GM19328 (cell line): ENCODE data around the gene MCAT.
"Not testable (repeated sequence)": the region's sequence is repeated elsewhere in the genome, so short reads cannot be mapped to it uniquely, and the experiment has no call there.

ENCODE experiments used
- ATAC-seq: cut with Tn5 transposase; IDR thresholded peaks from one replicate; pipeline ENCODE4 v1.9.1; 2021; ENCODE audit warnings: mild to moderate bottlenecking, moderate library complexity; ENCODE audit not compliant: unreplicated experiment

Gene MCAT

DNA sequence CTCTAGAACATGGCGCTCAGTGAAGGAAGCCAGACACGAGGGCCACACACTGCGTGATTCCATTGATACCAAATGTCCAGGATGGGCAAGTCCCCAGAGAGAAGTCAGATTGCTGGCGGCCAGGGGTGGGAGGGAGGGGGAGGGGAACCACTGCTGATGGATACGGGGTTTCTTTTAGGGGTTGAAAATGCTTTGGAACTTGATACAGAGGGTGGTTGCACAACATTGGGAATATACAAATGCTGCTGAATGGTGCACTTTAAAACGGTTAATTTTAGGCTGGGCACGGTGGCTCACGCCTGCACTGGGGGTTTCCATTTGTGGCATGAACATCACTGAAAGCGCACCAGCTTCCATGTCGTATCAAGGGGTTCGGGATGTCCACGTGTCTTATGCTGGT is 13.2 kb upstream of the MCAT start:
- no peak for ATAC-seq

DNA sequence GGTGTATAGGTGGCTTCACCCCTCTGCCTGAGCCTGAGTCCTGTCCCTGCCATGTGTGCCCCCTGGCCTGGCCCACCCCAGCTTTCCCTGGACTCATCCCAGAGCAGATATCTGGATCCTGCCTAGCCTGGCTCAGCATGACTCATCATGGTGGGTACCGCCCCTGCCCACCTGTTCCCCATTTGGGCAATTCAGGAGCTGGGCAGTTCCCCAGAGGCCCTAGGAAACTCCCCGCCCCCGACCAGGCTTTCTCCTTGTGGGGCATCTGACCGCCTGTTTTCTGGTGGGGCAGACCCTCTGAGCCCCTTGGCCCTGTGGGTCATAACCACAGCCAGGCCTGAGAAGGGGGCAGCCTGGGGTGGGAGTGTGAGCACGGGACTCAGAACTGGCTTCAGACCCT is 12.6 kb upstream of the MCAT start:
- no peak for ATAC-seq

DNA sequence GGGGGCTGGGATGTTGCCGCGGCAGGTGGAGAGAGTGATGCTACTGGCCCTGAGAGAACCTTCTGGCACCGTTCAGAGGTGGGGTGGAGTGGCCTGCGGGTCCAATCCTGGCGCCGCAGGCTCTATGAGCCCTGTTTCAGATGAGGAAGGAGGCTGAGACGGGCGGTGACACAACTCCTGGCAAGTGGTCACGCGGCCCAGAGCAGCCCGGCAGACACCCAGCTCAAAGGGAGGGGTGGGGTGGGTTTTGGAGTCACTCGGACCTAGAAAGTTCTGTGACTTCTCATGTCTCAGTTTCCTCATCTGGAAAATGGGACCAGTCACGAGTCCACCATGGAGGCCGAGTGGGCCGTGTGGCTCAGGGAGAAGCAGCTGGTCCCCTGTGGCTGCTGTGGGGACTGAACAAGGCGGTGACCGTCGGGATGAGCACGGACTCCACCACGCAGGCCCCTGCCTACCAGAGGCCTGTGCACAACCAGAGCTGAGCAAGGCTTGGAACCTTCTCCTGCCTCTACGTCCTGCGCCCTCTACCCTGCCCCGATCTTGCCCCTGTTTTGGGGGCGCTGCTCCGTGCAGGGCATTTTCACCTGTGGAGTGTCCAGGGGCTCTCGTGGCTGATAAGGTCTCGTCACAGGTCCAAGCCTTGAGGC is 11.8 kb upstream of the MCAT start:
- ATAC-seq: no peak

DNA sequence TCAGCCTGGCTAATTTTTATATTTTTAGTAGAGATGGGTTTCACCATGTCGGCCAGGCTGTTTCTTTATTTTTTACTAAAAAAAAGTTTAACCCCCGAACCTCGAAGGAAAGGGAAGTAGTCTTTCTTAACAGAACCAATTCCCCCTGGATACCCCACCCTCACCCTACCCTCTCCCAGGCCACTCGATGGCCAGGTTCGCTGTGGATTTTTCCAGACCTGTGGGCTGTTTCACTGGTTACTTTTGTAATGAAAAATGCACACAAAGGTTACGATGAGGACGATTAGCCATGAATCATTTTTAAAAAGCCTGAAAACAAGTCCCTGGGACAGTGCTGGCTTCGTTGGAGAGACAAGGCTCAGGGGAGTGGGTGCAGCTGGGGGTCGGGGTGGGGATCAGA is 10.7 kb upstream of the MCAT start:
- ATAC-seq: no peak

DNA sequence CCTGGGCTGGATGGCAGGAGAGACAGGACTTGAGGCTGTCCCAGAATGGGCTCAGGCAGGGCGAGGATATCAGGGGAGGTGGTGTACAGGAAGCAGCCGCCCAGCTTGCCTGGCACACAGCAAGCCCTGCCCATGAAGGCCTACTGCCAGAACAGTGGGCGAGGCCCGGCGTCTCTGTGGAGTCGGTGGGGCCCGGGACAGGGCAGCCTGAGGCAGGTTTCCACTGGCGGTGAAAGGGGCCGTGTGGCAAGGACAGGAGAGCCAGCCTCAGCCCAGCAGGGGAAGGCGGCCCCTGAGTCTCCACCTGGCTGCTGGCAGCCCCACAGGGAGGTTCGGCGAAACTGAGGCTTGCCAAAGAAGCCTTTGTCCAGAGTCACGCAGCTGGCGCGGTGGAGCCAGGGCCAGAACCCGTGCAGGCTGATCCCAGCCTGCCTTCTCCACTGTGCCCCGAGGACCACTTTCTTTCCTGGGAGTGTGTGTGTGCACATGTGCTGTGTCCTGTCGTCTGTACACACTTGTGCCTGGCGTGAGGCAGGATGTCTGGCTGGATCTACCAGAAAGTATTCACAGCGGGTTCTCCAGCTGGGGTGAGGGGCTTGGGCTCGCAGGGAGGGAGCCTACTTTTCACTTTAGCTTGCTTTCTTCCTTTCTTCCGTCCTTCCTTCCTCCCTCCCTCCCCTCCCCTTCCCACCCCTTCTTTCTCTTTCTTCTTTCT is 9.3 kb upstream of the MCAT start:
- ATAC-seq: no peak

DNA sequence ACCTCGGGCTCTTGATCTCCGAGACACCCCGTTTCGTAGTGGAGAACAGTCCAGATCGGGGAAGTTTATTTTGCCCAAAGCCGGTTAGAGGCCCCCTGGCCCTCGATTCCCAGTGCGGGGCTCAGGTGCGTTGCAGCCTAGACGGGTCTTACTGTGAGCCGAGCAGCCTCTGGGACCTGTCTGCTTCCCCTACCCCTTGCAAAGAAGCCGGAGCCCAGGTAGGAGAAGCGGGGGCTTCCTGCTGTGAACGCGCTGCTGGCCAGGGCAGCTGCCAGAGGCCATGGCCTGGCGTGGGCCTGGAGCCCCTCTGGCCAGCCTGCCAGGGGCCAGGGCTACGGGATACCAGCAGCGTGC is 8.8 kb upstream of the MCAT start:
- ATAC-seq: no peak

DNA sequence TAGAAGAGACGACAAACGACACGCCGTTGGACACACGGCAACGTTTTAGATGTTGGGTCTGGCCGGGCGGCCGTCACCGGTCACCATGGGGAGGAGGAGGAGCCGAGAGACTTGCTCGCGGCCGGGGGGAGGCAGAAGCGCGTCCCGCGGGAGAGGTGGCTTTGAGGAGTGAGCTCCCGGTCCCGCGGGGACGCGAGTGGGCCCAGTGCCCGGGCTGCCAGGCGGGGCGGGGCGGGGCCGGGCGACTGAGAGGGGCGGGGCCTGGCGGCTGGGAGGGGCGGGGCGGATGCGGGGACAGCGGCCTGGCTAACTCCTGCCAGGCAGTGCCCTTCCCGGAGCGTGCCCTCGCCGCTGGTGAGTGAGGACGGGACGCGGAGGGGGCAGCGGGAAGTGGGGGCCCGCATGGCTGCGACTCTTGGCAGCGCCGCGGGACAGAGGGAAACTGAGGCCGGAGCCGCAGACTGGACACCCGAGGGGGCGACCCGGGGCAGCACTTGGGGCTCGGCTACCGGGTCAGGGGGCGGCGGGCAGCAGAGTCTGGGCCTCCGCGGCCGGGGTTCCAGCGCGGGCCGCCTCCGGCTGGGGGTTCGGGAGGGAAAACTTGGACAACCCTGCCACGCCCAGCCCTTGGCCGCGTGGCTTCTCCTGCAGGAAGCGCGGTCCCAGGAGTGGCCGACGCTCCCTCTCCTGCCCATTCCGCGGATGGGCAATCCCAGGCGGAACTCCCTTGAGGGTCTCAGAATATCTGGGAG is 8.2 kb upstream of the MCAT start, which contains the start of gene TSPO:
TSPO (plus strand) TSS at position 309 of the 752 bp plus-strand sequence. CDS start 7,680 bp downstream, outside the sequence.
- no peak for ATAC-seq

DNA sequence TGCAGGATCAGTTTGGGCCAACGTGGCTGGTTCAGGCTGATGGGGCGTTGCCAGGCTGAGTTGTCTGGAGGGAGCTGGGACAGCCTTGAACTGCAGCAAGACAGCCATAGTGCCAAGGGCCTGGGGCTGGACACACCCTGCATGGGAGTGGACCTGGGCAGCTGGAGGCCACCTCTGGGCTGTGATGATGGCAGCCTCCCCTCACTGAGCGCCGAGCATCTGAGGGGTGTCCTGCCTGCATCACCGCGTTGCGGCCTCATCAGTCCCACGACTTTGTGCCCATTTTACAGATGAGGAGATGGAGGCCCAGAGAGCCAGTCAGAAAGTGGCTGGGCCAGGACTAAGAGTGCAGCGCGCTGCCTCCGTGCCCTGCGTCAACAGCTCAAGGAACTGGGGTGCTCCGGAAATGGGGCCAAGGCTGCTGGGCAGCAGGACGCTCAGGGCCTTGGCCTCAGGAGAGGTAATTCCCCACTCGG is 7.6 kb upstream of the MCAT start:
- no peak for ATAC-seq

DNA sequence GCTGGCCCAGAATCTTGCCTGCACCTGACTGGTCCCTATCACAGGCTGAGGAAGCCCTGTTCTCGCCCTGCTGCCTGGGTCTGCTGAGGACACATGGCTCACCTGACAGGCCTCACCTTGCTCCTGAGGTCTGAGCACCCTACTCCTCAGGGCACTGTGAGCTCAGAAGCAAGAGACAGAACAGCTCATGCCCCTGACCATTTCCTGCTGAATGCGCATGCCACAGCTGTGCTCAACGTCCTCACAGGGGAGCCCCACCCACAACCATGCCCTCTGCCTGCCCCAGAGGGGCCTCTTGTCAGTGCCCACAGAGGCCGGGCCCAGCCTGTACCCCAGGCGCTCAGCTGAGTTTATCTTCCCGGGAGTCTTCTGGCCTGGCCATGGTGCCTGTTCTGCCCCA is 5.4 kb upstream of the MCAT start:
- no peak for ATAC-seq

DNA sequence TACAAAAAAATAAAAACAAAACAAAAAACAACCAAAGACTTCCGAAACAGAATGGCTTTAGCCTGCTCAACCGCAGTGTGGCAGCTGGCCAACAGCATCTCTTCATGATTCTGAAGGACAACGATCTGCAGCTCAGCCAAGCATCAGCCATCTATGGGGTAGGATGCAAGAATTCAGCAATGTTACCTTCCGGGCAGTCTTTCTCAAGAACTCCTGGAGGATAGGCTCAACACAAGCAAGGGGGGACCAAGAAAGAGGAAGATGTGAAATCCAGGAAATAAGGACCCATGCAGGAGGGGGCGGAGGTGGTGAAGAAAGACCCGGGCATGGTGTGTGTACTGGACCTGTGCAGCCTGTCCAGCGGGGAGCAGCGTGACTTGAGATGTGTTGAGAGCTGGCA is 4.6 kb upstream of the MCAT start:
- ATAC-seq: no peak

DNA sequence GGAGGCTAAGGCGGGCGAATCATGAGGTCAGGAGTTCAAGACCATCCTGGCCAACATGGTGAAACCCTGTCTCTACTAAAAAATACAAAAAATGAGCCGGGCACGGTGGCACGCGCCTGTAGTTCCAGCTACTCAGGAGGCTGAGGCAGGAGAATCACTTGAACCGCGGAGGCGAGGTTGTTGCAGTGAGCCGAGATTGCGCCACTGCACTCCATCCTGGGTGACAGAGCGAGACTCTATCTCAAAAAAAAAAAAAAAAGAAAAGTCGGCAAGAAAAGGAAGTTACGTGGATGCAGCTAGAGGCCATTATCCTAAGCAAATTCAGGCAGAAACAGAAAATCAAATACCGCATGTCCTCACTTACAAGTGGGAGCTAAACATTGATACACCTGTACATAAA is 3.1 kb upstream of the MCAT start:
- not testable (repeated sequence) for ATAC-seq

DNA sequence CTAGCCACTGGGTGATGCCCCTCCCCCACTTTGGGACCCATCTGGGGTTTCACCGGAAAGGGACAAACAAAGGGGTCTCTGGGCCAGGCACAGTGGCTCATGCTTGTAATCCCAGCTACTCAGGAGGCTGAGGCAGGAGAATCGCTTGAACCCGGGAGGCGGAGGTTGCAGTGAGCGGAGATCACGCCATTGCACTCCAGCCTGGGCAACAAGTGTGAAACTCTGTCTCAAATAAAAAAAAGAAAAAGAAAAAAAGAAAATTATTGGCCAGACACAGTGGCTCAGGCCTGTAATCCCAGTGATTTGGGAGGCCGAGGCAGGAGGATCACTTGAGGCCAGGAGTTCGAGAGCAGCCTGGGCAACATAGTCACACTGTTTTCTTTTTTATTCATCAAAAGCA is 2.2 kb upstream of the MCAT start:
- ATAC-seq: not testable (repeated sequence)

DNA sequence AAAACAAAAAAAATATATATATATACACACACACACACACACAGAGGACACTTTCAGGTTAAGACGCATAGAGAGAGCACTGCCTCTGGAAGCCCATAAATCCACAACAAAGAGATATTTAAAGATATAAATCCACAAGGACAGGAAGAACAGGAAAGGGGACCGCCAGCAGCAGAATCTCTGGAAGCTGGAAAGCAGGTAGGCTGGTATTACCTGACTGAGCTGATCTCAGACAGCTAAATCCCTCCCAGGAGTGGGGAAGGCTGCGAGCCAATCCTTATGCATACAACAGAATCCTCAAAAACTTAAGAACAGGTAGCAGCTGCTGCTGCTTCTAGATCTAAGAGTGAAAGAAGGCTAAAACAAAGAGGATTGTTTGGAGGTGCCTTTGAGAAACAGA is 1.8 kb upstream of the MCAT start:
- ATAC-seq: no peak

DNA sequence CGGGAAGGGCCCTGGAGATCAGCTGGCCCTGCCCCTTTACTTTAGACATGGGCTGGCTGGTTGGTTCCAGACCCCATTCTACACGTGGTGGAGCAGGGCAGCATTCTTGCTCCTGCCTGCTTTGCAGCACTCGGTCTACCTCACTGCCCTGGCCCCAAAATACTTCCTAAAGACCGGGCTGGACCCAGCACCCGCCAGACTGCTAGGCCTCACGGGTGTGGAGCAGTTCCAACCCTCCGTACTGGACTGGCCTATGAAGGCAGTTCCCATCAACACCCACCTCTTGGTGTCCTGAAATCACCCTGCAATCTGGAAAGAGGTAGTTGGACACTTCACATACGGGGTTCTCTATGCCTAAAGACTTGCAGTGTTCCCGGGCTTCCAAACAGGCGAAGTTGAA is 6.4 kb downstream of the MCAT start:
- ATAC-seq: no peak

DNA sequence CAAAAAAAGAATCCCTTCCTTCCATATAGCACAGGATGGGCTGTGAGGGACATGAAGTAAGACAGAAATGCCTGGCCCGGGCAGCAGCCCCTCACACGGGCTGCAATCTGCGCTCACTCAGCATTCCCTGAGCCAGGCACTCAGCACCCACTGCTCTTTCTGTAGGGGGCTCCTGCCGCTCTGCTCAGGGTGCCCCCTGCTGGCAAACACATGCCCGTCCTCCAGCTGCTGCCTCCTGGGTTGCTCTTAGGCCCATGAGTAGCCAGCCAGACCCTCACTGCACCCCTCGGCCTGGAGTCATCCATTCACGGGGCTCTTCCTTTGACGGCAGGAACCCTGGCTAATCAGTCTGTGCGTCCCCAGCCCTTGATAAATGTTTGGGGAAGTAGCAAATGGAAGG is 6.9 kb downstream of the MCAT start:
- ATAC-seq: no peak

DNA sequence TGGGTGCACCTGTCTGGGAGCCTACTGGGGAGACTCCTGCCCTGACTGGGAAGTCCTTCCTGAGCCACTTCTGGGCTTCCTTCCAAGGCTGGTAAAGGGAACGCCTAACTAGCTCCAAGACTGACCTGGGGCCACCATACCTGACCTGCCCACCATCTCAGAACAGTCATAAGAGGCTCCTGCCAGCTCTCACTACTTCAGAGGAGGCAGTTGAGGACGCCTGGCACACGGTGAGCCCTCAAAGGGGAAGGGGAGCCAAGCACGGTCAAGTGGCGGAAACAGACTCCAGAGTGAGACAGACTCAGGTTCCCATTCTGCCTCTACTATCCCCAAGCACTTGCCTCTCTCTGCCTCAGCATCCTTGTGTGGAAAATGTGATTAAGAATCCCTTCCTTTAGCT is 7.6 kb downstream of the MCAT start:
- no peak for ATAC-seq

DNA sequence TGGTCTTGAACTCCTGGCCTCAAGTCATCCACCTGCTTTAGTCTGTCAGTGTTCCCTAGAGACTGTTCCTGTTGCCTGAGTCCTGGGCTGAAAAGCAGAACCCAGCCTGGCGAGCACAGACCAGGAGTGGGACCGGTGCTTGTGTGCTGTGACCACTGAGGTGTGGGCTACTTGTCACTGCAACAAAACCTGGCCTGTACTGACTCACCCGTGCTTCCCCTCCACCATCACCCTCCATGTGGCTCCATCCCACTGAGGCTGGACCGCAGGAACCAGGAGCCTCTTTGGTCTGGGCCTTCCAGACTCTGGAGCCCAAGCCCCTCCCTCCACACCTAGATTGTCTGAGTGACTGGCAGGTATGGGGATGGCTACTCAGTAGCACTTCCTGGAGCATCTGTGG is 8.6 kb downstream of the MCAT start:
- no peak for ATAC-seq

DNA sequence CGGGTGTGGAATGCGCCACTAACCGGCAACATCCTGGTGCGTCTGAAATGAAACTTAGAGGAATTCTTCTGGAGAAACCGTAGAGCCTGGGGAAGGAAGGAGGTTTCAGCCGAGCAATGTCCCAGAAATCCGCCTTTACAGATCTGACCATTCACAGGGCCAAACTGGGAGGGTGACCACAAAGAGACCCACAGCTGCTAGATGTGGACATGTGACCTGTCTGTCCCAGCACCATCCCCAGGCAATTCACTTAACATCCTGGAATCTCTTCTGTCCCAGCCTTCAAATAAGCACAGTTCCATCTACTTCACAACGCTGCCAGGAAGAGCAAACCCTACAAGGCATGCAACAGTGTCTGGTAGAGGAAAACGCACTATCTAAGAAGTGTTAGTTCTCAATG is 9.8 kb downstream of the MCAT start:
- ATAC-seq: no peak

DNA sequence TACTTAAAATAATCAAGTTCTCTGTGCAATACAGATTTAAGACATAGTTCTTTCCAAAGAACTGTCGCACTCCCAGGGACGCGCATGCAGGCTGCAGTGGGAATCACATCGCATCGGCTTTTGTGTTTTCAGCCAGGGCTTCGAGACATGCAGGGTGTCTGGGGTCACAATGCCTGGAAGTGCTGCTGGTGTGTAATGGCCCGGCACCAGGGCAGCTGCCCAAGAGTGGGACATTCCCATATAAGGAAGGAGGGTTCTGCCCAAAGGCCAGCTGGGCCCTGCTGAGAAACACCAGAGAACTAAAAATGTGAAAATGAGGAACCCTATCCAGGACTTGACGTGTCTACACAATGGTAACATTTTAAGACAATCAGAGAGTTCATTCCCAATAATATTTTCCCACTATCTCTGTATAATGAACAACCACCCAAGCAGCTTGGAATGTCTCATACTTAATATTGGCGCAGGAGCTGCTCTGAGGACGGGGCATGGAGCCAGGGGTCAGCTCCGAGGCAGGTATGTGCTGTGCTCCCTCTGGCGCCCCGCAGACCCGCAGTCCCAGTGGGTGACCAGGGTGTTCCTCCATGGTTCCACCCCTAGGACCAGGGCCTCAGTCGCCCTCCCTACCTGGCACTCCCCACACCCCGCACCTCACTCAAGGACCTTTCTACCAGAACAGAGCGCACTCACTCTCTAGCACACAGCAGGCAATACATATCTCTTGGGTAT is 11.3 kb downstream of the MCAT start:
- ATAC-seq: no peak

DNA sequence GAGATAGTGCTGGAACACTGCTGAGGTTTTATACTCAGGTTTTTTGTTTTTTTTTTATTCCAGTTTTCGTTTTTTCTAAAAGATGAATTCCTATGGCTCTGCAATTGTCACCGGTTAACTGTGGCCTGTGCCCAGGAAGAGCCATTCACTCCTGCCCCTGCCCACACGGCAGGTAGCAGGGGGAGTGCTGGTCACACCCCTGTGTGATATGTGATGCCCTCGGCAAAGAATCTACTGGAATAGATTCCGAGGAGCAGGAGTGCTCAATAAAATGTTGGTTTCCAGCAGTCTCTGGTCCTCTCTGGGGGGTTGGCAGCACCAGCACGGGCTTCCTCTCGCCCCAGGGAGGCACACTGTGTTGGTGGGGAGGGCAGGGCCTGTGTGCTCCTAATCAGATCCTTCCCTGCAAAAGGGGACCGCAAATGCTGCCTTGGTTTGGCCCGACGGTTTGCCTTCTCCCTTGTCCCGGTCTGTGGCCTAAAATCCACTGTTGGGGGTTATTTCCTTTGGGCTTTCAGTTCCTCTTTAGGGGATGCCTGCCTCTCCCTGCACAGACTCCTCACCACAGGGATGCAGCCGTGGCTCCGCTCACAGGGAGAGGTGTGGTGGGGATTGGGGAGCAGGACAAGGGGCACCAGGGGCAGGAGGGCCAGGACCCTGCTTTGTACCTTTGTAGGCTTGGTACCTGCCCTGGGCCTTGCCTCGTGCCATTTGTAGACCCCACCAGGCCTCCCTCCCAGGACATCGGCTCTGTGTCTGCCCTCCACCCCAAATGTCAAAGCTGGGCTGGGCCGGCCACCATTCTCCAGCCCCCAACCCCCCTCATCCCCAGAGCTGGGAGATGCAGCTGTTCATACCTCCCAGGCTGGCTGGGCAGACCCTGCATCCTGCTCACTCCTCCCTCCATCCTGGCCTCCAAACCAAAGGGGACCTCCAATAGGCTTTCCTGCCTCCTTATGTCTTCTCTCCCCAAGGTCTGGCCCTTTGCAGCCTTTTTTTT is 13.5 kb downstream of the MCAT start:
- no peak for ATAC-seq
